NCI-H2107 treated with DMSO at 0.1 percent for 48 hours (cell line): ENCODE data around the gene C21orf91.

ENCODE experiments used
- DNase-seq: peaks from one replicate; lab custom pipeline; 2025; ENCODE audit not compliant: unreplicated experiment; lab: John Stamatoyannopoulos, UW

C21orf91 gene

GRCh38 chr21:17819114-17819876 lies at the start of gene C21orf91:
TSS of gene C21orf91 (minus strand) at chr21:17819356. CDS start at chr21:17818318, 1,038 bp downstream.
- peak; percentile 73 for DNase-seq

- DNase-seq: no peak
Observed at GRCh38 chr21:17866590-17866989, 47.4 kb upstream of the C21orf91 start.

GRCh38 chr21:17859661-17860060 lies 40.5 kb upstream of the C21orf91 start:
- no peak for DNase-seq

GRCh38 chr21:17858747-17859146 lies 39.6 kb upstream of the C21orf91 start:
- DNase-seq: no peak

GRCh38 chr21:17854745-17855144 lies 35.6 kb upstream of the C21orf91 start:
- DNase-seq: no peak

GRCh38 chr21:17853393-17854275 lies 34.5 kb upstream of the C21orf91 start:
- DNase-seq: no peak

GRCh38 chr21:17848228-17848627 lies 29.1 kb upstream of the C21orf91 start:
- no peak for DNase-seq

GRCh38 chr21:17841103-17841502 lies 21.9 kb upstream of the C21orf91 start:
- no peak for DNase-seq

- no peak for DNase-seq
Observed at GRCh38 chr21:17834639-17835354, 15.6 kb upstream of the C21orf91 start.

GRCh38 chr21:17829472-17829871 lies 10.3 kb upstream of the C21orf91 start:
- peak; percentile 19 for DNase-seq

GRCh38 chr21:17828223-17828622 lies 9.1 kb upstream of the C21orf91 start:
- DNase-seq: no peak

- no peak for DNase-seq
Observed at GRCh38 chr21:17823846-17824245, 4.7 kb upstream of the C21orf91 start.

- no peak for DNase-seq
Observed at GRCh38 chr21:17821121-17821520, 2.0 kb upstream of the C21orf91 start.

- no peak for DNase-seq
Observed at GRCh38 chr21:17819877-17820229, 697 bp upstream of the C21orf91 start.

GRCh38 chr21:17818186-17819113 lies 706 bp downstream of the C21orf91 start:
- DNase-seq: peak; percentile 33

GRCh38 chr21:17813353-17813752 lies 5.8 kb downstream of the C21orf91 start:
- DNase-seq: no peak

- no peak for DNase-seq
Observed at GRCh38 chr21:17805966-17806365, 13.2 kb downstream of the C21orf91 start.

GRCh38 chr21:17803536-17803935 lies 15.6 kb downstream of the C21orf91 start:
- DNase-seq: no peak

- DNase-seq: no peak
Observed at GRCh38 chr21:17802572-17802971, 16.6 kb downstream of the C21orf91 start.

- DNase-seq: no peak
Observed at GRCh38 chr21:17799414-17800164, 19.6 kb downstream of the C21orf91 start.
